Vagina (tissue), 2 donors: Measurements from ENCODE around the gene MIXL1. TPM values are rescaled to one million over a fixed set of nuclear protein-coding genes. Genes with fewer than 3 reads are reported as not detected.

Experiments
- DNase-seq, 2 donors: peaks; one replicate each; pipeline ENCODE4 v3.0.0-alpha.2; 2017; ENCODE audit errors: extremely low spot score in 2 of 2
- H3K27ac ChIP-seq: fragments of 200-600 bp; sonication (generic); one replicate; pipeline ENCODE4 v1.5.1; 2019
- H3K27me3 ChIP-seq: fragments of 200-600 bp; sonication (generic); one replicate; pipeline ENCODE4 v1.5.1; 2019
- H3K36me3 ChIP-seq, 2 donors: fragments of 200-600 bp; sonication (generic); one replicate each; pipeline ENCODE4 v1.5.1; 2017 to 2019
- H3K4me1 ChIP-seq: fragments of 200-600 bp; sonication (generic); one replicate; pipeline ENCODE4 v1.5.1; 2019
- H3K4me3 ChIP-seq, 2 donors: fragments of 200-600 bp; sonication (generic); 1 replicate in 1 of 2; 2 replicates in 1 of 2; pipeline ENCODE4 v1.5.1; 2016 to 2019
- H3K9me3 ChIP-seq: fragments of 200-600 bp; sonication (generic); one replicate; pipeline ENCODE4 v1.5.1; 2019
- CTCF ChIP-seq, 3 experiments: fragments of 450-650 bp in 2 of 3; fragments of 200-600 bp in 1 of 3; sonication (generic) in 1 of 3; IDR thresholded peaks; one replicate each; pipeline ENCODE4 v1.5.1; 2017 to 2019; ENCODE audit warnings: antibody characterized with exemption in 3 of 3, mild to moderate bottlenecking in 2 of 3, moderate library complexity in 2 of 3
- POLR2A ChIP-seq, 2 donors: fragments of 450-650 bp; IDR thresholded peaks; one replicate each; pipeline ENCODE4 v1.6.1; 2017; ENCODE audit warnings: antibody characterized with exemption in 2 of 2, mild to moderate bottlenecking in 2 of 2, moderate library complexity in 2 of 2
- POLR2AphosphoS5 ChIP-seq, 2 donors: sonication (generic); formaldehyde crosslinking; IDR thresholded peaks; one replicate each; pipeline ENCODE4 v1.9.0; 2017; ENCODE audit warnings: antibody characterized with exemption in 2 of 2, mild to moderate bottlenecking in 2 of 2, low read depth in 1 of 2; ENCODE audit not compliant: insufficient read depth in 1 of 2
- intact Hi-C: fragments of 100-400 bp; cut with DNase I; formaldehyde crosslinking; loops from one replicate; pipeline ENCODE4 v1.15.1; 2023
- total RNA-seq: library from RNA; depleted of rRNA; stranded (reverse); fragments of >200 nt; gene quantifications from one replicate; pipeline ENCODE4 v1.2.3, GENCODE V29; 2016

MIXL1 gene
- total RNA-seq, 1 donor from 2014 or later = not detected

- Histone ChIP-seq H3K9me3 (no peaks in the 10 kb centered on the region), H3K4me3 (peak overlapping the region; percentile 36 to 55), H3K27ac (no peak overlapping the region), H3K36me3 (no peaks in the 10 kb centered on the region), H3K4me1 (no peaks in the 10 kb centered on the region), H3K27me3 (no peaks in the 10 kb centered on the region)
- DNase-seq = no peak
- intact Hi-C loops = no loop called here
- TF ChIP-seq POLR2AphosphoS5 (IDR thresholded peaks at IDR 0.05; ENCODE audit: insufficient read depth in 1 of 2, low read depth in 1 of 2) = no peak
- TF ChIP-seq CTCF (IDR thresholded peaks at IDR 0.05) = no peak
- no peak for TF ChIP-seq POLR2A (IDR thresholded peaks at IDR 0.05)
Measured at GRCh38 chr1:226223786-226224244, 351 bp downstream of the MIXL1 start.

GRCh38 chr1:226226601-226227000 lies 3.1 kb downstream of the MIXL1 start:
- DNase-seq = no peak
- Histone ChIP-seq H3K27me3 (no peaks in the 10 kb centered on the region), H3K4me3 (no peak overlapping the region), H3K9me3 (no peaks in the 10 kb centered on the region), H3K36me3 (no peaks in the 10 kb centered on the region), H3K27ac (no peak overlapping the region), H3K4me1 (no peaks in the 10 kb centered on the region)
- no peak for TF ChIP-seq POLR2A (IDR thresholded peaks at IDR 0.05)
- no peak for TF ChIP-seq CTCF (IDR thresholded peaks at IDR 0.05)
- no peak for TF ChIP-seq POLR2AphosphoS5 (IDR thresholded peaks at IDR 0.05; ENCODE audit: insufficient read depth in 1 of 2, low read depth in 1 of 2)
- intact Hi-C loops = no loop called here

GRCh38 chr1:226233293-226233692 lies 9.8 kb downstream of the MIXL1 start:
- intact Hi-C loops = no loop called here
- H3K4me1 ChIP-seq = no peaks in the 10 kb centered on the region
- no peak overlapping the region for H3K27ac ChIP-seq
- no peak for DNase-seq
- H3K4me3 ChIP-seq = no peak overlapping the region
- no peaks in the 10 kb centered on the region for H3K27me3 ChIP-seq
- TF ChIP-seq POLR2A (IDR thresholded peaks at IDR 0.05) = no peak
- no peak for TF ChIP-seq CTCF (IDR thresholded peaks at IDR 0.05)
- TF ChIP-seq POLR2AphosphoS5 (IDR thresholded peaks at IDR 0.05; ENCODE audit: insufficient read depth in 1 of 2, low read depth in 1 of 2) = no peak
- H3K9me3 ChIP-seq = no peaks in the 10 kb centered on the region
- H3K36me3 ChIP-seq = no peaks in the 10 kb centered on the region

- intact Hi-C loops = no loop called here
- H3K4me3 ChIP-seq = no peak overlapping the region
- DNase-seq = no peak
Measured at GRCh38 chr1:226233806-226234205, 10.3 kb downstream of the MIXL1 start.

More at GRCh38 chr1:226233806-226234205, 10.3 kb downstream of the MIXL1 start:
- Histone ChIP-seq H3K9me3 (no peaks in the 10 kb centered on the region), H3K27ac (no peak overlapping the region), H3K27me3 (no peaks in the 10 kb centered on the region), H3K36me3 (peaks cover 0 to 4% of the 10 kb centered on the region in 2 donors), H3K4me1 (no peaks in the 10 kb centered on the region)
- TF ChIP-seq POLR2AphosphoS5 (IDR thresholded peaks at IDR 0.05; ENCODE audit: insufficient read depth in 1 of 2, low read depth in 1 of 2) = no peak
- no peak for TF ChIP-seq CTCF (IDR thresholded peaks at IDR 0.05)
- no peak for TF ChIP-seq POLR2A (IDR thresholded peaks at IDR 0.05)
